Epithelial cell of esophagus (primary cell): ENCODE measurements around the gene CGB5.
A peak's percentile ranks its signal among the peaks of the same experiment; 100 is the strongest.
"Not testable (repeated sequence)": the region's sequence is repeated elsewhere in the genome, so short reads cannot be mapped to it uniquely, and the experiment has no call there.

Source experiments
- DNase-seq: peaks from one replicate; pipeline ENCODE4 v3.0.0; 2010; ENCODE audit warnings: low read depth
- H3K4me3 ChIP-seq: 2 replicates; pipeline ENCODE4 v1.5.1; 2011; ENCODE audit warnings: mild to moderate bottlenecking, low read length, control low read depth
- CTCF ChIP-seq: IDR thresholded peaks from 2 replicates; pipeline ENCODE4 v1.5.1; 2011; ENCODE audit warnings: low read depth, mild to moderate bottlenecking, low read length, control low read depth, inconsistent platforms; ENCODE audit not compliant: insufficient read depth; ENCODE audit errors: missing control alignments

CGB5 gene

GRCh38 chr19:49017041-49017665, 26.5 kb upstream of the CGB5 start, which contains the start of gene LHB:
LHB (minus strand) TSS chr19:49017091; CDS start chr19:49017081, 10 bp downstream.
- no peak for DNase-seq
- no peak for TF ChIP-seq CTCF
- peak within 1 kb of the TSS; percentile 18 for H3K4me3 ChIP-seq

GRCh38 chr19:49017666-49018351, 25.8 kb upstream of the CGB5 start:
- peak; percentile 31 for TF ChIP-seq CTCF
- peak overlapping the region; percentile 40 for H3K4me3 ChIP-seq
- DNase-seq = peak; percentile 38

GRCh38 chr19:49018388-49019241, 25.0 kb upstream of the CGB5 start:
- peak overlapping the region; percentile 40 for H3K4me3 ChIP-seq
- DNase-seq = not testable (repeated sequence)

- peak overlapping the region; percentile 40 for H3K4me3 ChIP-seq
- peak; percentile 23 for TF ChIP-seq CTCF
- peak; percentile 72 for DNase-seq
Measured at GRCh38 chr19:49019242-49019932, 24.3 kb upstream of the CGB5 start.

GRCh38 chr19:49020342-49020741, 23.3 kb upstream of the CGB5 start:
- no peak overlapping the region for H3K4me3 ChIP-seq
- no peak for DNase-seq
- TF ChIP-seq CTCF = no peak

GRCh38 chr19:49020931-49021895, 22.4 kb upstream of the CGB5 start:
- TF ChIP-seq CTCF = no peak
- no peak for DNase-seq
- no peak overlapping the region for H3K4me3 ChIP-seq
